HPDE6-E6E7 (cell line): Measurements from ENCODE around the gene IQSEC1.

Source experiments
- DNase-seq: peaks from one replicate; pipeline ENCODE4 v3.0.0; 2011; ENCODE audit warnings: missing footprints; ENCODE audit errors: extremely low spot score

The IQSEC1 gene

DNA sequence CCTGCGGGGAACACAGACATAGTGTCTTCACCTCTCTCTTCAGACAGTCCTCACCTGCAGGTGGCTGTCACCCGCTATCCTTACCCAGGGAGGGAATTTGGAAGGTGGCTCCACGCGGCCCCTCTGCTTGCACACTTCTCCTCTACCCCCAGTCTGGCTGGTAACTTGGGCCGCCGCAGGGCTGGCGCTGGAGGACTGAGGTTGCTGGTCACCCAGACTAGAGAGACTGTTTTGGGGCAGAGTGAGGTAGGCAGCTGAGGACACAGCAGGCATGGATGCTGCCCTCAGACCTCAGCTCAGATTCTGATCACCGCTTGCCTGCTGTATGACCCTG, 12.6 kb upstream of the IQSEC1 start:
- no peak for DNase-seq

DNA sequence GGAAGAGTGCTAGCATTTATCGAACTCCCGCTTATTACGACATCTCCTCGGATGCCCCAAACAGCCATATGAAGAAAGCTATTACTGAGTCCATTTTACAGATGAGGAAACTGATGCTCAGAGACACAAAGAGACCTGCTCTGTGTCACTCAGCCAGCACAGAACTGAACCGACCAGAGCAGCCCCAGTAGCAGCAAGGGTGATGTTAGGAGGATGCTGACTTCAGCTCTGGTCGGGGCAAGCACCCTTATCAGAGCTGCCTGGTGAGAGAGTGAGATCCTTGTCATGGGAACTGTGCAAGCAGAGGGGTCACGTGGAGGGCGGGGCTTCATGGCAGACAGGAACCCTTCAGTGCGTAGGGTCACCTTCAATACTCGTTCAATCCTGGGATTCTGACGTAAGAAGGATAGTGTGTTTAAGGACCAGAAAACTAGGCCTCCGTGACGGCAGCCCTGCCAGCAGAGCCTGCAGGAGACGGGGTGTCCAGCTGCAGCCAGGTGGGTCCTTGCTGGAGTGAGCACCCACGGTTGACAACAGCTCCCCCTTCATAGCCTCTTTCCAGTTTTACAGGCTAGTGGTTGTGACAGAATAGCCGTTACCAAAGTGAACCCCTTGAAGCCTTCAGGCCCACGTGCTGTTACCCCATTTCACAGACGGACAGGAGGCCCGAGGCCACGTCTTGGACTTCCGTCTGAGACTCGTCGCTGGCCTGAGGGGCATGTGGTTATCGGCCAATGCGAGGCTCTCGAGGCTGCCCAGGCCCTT, 12.0 kb upstream of the IQSEC1 start:
- DNase-seq = no peak

GRCh38 chr3:13083898-13084297, 10.7 kb upstream of the IQSEC1 start:
- DNase-seq = no peak

DNA sequence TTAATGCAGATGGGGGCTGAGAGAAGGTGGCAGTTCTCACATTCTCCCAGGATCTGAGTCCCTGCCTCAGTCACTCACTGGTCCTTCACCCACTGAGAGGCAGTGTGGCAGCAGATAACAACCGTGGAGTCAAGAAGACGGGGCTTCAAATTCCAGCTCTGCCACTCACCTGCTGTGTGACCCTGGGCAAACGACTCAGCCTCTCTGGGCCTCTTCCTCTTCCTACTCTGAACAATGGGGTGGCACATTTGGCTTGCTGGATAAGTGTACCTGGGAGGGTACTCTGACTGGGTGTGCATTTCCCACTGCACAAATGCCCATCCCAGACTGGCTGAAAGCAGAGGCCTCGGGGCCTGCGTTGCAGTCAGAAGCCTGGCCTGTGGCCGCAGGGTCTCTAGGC, 10.0 kb upstream of the IQSEC1 start:
- DNase-seq = no peak

GRCh38 chr3:13082677-13083076, 9.4 kb upstream of the IQSEC1 start:
- DNase-seq = no peak

GRCh38 chr3:13081603-13082360, 8.6 kb upstream of the IQSEC1 start:
- DNase-seq = no peak

DNA sequence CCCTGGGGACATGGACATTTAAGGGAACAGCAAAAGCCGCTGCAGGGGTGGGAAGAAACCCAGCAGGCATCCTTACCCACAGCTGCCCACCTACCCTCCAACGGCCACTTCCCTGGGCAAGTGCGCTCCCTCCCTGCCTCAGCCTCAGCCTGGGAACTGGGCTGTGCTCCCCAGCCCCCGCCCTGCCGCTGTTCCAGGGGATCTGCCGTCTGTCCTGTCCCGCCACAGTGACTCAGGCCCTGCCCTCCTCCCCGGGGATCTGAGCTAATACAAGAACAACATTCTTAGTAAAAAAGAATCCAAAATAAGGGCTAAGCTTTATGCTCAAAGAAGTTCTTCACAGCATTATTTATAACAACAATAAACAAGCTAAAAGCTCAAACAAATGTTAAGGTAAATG, 7.4 kb upstream of the IQSEC1 start:
- no peak for DNase-seq

- no peak for DNase-seq
Measured at GRCh38 chr3:13080026-13080425, 6.8 kb upstream of the IQSEC1 start.

DNA sequence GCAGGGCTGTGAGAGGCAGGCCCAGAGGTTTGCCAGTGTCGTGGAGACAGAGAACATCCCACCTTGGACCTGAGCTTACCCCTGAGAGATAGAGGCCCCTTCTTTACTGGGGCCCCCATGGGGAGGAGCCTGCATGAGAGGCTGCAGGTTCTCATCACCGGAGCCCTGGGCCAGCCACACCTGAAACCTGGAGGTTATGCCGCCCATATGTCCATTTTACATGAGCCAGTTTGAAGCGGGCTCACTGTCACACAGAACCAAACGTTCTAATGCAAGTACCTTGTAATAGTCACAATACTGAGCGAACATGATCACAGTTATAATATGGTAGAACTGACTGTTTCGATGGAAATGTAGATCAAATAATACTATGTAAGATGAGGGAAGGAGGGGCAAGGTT, 6.3 kb upstream of the IQSEC1 start:
- no peak for DNase-seq

DNA sequence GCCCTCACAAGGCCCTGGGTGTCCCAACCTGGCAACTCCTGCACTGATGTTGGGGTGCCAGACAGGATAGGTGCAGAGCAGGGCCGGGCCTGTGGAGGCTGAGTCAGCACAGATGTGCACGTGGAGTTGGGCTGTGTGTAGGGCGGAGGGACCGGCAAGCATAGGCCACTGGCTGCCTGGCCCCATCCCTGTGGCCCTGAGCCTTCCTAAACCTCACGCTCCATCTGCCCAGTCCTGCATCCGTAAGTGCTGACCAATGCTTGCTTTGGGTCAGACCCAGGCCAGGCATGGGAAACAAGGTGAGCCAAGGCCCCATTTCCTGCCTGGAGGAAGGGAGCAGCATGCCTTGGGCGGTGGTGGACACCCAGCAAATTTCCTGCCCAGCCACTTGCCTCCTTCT, 5.8 kb upstream of the IQSEC1 start:
- no peak for DNase-seq

- no peak for DNase-seq
Measured at GRCh38 chr3:13078163-13078905, 5.1 kb upstream of the IQSEC1 start.

DNA sequence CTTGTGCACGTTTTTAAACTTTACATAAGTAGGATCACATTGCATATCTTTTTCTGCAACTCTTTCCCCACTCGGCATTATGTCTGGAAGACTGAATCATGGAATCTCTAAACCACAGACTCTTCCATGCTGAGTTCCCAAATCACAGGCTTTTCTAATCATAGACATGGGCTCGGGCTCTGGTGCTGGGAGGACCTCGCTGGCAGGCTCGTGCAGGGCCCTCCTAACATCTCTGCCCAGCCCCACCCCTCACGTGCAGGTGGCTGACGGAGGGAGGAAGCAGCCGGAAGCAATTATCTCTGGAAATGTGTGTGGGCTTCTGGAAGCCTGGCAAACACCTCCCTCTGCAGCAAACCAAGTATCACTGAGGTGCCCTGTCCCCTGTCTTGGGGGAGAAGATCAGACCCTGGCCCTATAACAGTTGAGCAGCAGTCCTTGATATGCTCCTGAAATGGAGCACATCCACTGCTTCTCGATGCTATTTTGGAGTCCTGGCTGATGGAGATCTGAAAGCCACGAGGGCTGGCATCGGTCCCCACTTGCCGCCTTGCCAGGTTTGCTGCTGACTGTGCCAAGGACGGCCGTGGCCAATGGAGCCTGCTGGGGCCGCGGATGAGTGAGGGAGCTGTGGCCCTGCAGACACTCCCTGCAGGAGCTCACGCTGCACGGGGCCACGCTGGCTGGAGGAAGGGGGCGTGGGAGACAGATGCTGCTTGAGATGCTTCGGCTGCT, 4.4 kb upstream of the IQSEC1 start:
- DNase-seq = no peak

- no peak for DNase-seq
Measured at GRCh38 chr3:13075986-13076654, 2.9 kb upstream of the IQSEC1 start.

DNA sequence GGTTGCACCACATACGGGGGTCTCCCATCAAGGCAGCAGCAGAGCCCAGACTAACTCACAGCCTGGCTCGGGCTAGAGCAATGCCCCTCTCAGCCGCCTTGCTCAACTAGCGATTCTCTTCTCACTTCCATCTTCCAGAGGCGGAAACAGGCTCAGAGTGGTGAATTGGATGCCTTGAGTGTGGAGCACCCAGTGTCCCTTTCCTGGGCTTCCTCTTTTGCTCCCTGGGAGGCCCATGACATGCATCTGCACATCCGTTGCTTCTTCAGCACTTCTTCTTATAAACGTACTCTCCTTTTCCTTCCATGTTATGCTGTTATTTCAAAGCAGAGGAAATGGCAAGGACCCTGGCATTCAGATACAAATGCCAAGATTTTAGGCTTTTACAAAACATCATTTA, 2.1 kb upstream of the IQSEC1 start:
- DNase-seq = no peak

DNA sequence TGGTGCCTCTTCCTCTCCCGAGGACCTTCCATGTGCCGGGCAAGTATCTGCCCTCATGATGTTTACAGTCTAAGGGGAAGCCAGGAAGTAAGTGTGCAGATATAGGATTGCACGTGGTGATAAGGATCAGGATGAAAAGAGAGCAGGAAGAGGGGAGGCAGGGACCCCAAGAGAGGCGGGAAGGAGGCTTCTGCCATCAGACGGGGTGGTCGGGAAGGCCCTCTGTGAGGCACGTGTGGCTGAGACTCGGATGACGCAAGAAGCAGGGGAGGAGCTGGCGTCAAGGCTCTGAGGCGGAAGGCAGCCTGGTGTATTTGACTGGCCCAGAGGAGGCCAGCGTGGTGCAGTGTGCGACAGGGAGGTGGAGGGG, 762 bp upstream of the IQSEC1 start:
- DNase-seq = no peak

- no peak for DNase-seq
Measured at GRCh38 chr3:13072600-13073325, 466 bp downstream of the IQSEC1 start.

DNA sequence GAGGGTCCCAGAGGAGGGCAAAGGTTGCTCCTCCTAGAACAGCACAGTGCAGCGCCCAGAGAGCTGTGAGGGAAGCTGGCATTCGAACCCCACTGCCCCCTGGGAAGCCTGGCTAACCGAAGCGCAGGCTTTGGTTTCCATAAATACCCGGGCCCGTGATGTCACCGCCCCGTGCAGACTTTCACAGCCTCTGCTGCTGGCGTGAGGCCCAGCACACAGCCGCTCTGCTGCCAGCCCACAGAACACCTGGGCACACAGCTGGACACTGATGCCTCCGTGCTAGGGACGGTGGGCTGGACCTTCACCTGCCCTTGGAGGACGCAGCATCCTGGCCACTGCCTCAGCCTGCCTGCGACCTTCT, 1.0 kb downstream of the IQSEC1 start:
- no peak for DNase-seq

- no peak for DNase-seq
Measured at GRCh38 chr3:13071695-13072094, 1.5 kb downstream of the IQSEC1 start.

- no peak for DNase-seq
Measured at GRCh38 chr3:13070391-13071070, 2.7 kb downstream of the IQSEC1 start.

DNA sequence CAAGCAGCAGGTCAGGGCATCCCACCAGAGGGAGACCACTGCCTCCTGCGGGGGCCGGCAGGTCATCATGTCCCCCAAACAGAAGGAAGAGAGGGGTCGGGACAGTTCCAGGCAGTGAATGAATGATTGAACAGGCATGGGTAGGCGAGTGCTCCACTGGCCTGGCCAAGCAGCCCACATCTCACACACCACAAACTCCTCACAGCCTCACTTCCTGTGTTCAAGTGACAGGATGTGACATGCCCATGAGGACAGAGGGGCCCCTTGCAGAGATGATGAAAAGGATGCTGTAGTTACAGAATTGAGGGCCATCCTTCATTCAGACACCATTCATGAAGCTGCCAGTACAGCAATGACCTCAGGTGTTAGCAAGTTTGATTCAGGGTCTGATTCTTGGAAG, 3.7 kb downstream of the IQSEC1 start:
- no peak for DNase-seq
